Heart left ventricle (tissue), 16 donors: ENCODE results near the gene TIMM17B. TPM values are rescaled to one million over a fixed set of nuclear protein-coding genes. Genes with fewer than 3 reads are reported as not detected.
A peak's percentile ranks its signal among the peaks of the same experiment; 100 is the strongest.

ENCODE experiments used
- ATAC-seq, 4 donors: fragments of 200-7000 bp; cut with Tn5 transposase; one replicate each; pipeline ENCODE4 v1.9.1; 2020 to 2022; ENCODE audit warnings: moderate library complexity in 4 of 4, mild to moderate bottlenecking in 3 of 4, moderate number of reproducible peaks in 1 of 4
- DNase-seq, 5 donors: peaks; one replicate each; pipeline ENCODE4 v3.0.0-alpha.2; 2020
- H3K27ac ChIP-seq, 12 donors: fragments of 200-600 bp; sonication (generic) in 4 of 12; one replicate each; pipeline versions ENCODE4 v1.5.0 to v1.8.0; 2016 to 2022; ENCODE audit warnings: mild to moderate bottlenecking in 2 of 12
- H3K27me3 ChIP-seq, 9 donors: fragments of 200-600 bp; sonication (generic) in 2 of 9; one replicate each; pipeline versions ENCODE4 v1.5.1 to v1.8.0; 2016 to 2022; ENCODE audit warnings: mild to moderate bottlenecking in 3 of 9
- H3K36me3 ChIP-seq, 9 donors: fragments of 200-600 bp; sonication (generic) in 2 of 9; one replicate each; pipeline versions ENCODE4 v1.5.0 to v1.8.0; 2018 to 2022; ENCODE audit warnings: mild to moderate bottlenecking in 2 of 9
- H3K4me1 ChIP-seq, 12 donors: fragments of 200-600 bp; sonication (generic) in 4 of 12; one replicate each; pipeline versions ENCODE4 v1.5.0 to v1.8.0; 2016 to 2022; ENCODE audit warnings: mild to moderate bottlenecking in 3 of 12
- H3K4me3 ChIP-seq, 12 donors: fragments of 200-600 bp; sonication (generic) in 4 of 12; one replicate each; pipeline versions ENCODE4 v1.5.0 to v1.8.0; 2017 to 2022; ENCODE audit warnings: mild to moderate bottlenecking in 9 of 12, moderate library complexity in 4 of 12
- H3K9me3 ChIP-seq, 12 donors: fragments of 200-600 bp; sonication (generic) in 4 of 12; one replicate each; pipeline versions ENCODE4 v1.5.0 to v1.8.0; 2016 to 2022; ENCODE audit warnings: mild to moderate bottlenecking in 1 of 12
- CTCF ChIP-seq, 12 donors: fragments of 200-600 bp; sonication (generic) in 4 of 12; IDR thresholded peaks; one replicate each; pipeline versions ENCODE4 v1.5.0 to v1.8.0; 2018 to 2022; ENCODE audit warnings: antibody characterized with exemption in 12 of 12, mild to moderate bottlenecking in 5 of 12
- POLR2A ChIP-seq, 2 donors: fragments of 450-650 bp; IDR thresholded peaks; one replicate each; pipeline ENCODE4 v1.6.1; 2017; ENCODE audit warnings: antibody characterized with exemption in 2 of 2, mild to moderate bottlenecking in 2 of 2, moderate library complexity in 2 of 2
- WGBS, 4 donors: extraction: QIAGEN DNeasy Blood & Tissue Kit in 2 of 4; methylation state at CpG; one replicate each; pipeline versions ENCODE4 v1.1.5 to v1.1.7; 2013 to 2018; 5-methylcytosine and 5-hydroxymethylcytosine counted together
- intact Hi-C, 10 donors: fragments of 100-400 bp; cut with DNase I; formaldehyde crosslinking; loops; one replicate each; pipeline versions ENCODE4 v1.11.1 to v1.14.2; 2022
- polyA plus RNA-seq, 2 donors: library from polyadenylated mRNA; stranded (reverse); fragments of 200-250 nt; gene quantifications; one replicate each; pipeline ENCODE4 v1.2.3, GENCODE V29; 2013
- total RNA-seq, 9 donors: library from RNA; depleted of rRNA in 2 of 9; stranded (reverse); fragments of >200 nt in 2 of 9; fragmentation: NEBNext Ultra II Directional in 3 of 9; extraction: Animal tissue kit (Norgen Biotek cat#: 25700) in 3 of 9; gene quantifications; one replicate each; pipeline versions ENCODE4 v1.1.0 to v1.2.4, GENCODE V29; 2016 to 2023
- donor health status: ischemic (EF 13 %, LVEDD 7.1; RV severe dilation, severe dysfunction).
- donor health status: healthy with polysubstance abuse.
- donor health status: DM: no; HTN: yes; CAD: no.
- donor health status: DM: no; HTN: no; CAD: no.
- donor health status: ischemic (EF 25% LVEDD 6.9; RV normal size, moderate dysfunction).
- donor health status: ischemic (EF 25% LVEDD 5.7; RV mildly dilated, moderate dysfunction).
- donor health status: healthy.
- donor health status: DM: yes; HTN: yes; CAD: no.
- donor health status: ischemic (EF 35%, LVEDD 5.7; RV mildly dilated, moderate dysfunction).
- donor health status: nonischemic (EF 11% LVEDD 7.7; RV severe dilation, severe dysfunction).
- donor health status: DM: yes; HTN: yes; CAD: no.
- donor health status: PGD.
- donor health status: ischemic (EF 29% LVEDD 5.4; RV normal size, mild dysfunction).
- donor health status: nonischemic (EF 23%, LVEDD 6.1; RV moderate dilation, normal function).

The TIMM17B gene
- total and polyA plus RNA-seq, 11 donors: 57.1 to 91.0 (median 73.2) TPM

DNA sequence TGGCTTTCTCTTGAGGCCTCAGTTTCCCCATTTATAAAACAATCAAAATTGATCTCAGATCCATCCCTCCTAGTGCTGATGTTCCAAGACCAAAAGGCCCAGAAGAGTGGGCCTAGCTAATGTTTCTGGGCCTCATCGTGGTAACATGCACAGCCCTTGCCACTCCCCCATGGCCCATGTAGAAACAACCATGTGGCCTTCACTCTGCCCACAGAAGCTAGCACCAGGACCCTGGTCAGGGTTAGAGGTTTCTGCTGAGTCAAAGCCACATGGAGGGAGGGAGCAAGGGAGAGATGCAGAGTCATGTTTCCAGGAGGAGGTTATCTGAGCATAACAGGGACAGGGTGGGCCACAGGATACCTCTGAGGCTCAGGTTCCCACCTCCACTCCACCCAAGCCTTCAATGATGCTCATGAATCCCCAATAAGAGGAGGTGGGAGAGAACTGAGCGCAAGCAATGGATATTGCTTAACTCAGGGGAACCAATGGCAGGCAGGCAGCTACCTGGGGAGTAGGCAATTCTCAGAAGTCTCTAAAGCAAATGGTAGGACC, 42.9 kb upstream of the TIMM17B start:
- peaks cover 0 to 18% (median 9%) of the 10 kb centered on the region in 9 donors for H3K36me3 ChIP-seq
- DNase-seq (no peak), ATAC-seq (no peak)
- WGBS, 4 donors: 70 to 91% (median 84%) methylated on average over 2 of the region's 2 CpGs
- peaks cover 0 to 62% (median 9%) of the 10 kb centered on the region in 12 donors for H3K4me1 ChIP-seq
- H3K27ac ChIP-seq: peak overlapping the region in 1 of 12 donors; percentile 82
- no peak overlapping the region for H3K4me3 ChIP-seq
- H3K27me3 ChIP-seq: no peaks in the 10 kb centered on the region
- intact Hi-C loops: no loop called here
- no peak for TF ChIP-seq POLR2A (IDR thresholded peaks at IDR 0.05)
- TF ChIP-seq CTCF (IDR thresholded peaks at IDR 0.05): no peak
- H3K9me3 ChIP-seq: no peaks in the 10 kb centered on the region

DNA sequence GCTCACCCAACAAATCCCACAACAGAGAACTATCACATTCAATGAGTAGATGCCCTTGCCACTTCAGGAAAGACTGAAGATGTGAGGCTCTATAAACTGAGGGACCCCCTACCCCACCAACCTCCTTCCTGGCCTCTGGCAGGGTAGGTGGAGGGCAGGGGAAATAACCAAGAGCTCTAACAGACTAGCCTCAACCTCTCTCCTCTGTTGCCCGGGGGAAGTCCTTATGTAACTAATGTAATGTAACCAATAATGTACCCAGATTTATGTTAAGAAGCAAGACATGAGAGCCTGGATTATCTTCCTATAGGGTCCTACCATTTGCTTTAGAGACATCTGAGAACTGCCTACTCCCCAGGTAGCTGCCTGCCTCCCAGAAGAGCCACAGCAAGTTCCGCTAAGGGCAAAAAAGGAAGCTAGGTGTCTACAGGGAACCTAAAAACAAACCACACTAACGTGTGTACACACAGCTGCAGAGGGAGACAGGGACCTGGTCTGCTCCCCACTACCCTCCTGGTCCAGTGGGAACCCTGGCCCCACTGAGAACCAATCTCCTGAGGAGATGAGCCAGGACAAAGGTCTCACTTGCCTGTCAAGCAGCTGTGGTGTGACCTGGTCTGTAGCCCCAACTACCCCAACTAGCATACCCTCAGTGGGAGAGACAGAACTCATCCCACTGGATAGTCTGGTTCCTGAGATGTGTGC, 42.1 kb upstream of the TIMM17B start:
- H3K9me3 ChIP-seq: no peaks in the 10 kb centered on the region
- H3K36me3 ChIP-seq: peaks cover 0 to 22% (median 13%) of the 10 kb centered on the region in 9 donors
- intact Hi-C loops: no loop called here
- WGBS, 4 donors: 62 to 82% (median 74%) methylated on average over 3 of the region's 3 CpGs
- peak overlapping the region in 1 of 12 donors; percentile 82 for H3K27ac ChIP-seq
- no peak for TF ChIP-seq POLR2A (IDR thresholded peaks at IDR 0.05)
- no peak for TF ChIP-seq CTCF (IDR thresholded peaks at IDR 0.05)
- no peaks in the 10 kb centered on the region for H3K27me3 ChIP-seq
- H3K4me3 ChIP-seq: no peak overlapping the region
- H3K4me1 ChIP-seq: peaks cover 0 to 70% (median 8%) of the 10 kb centered on the region in 12 donors
- ATAC-seq (no peak), DNase-seq (no peak)

- no peak for TF ChIP-seq CTCF (IDR thresholded peaks at IDR 0.05)
- TF ChIP-seq POLR2A (IDR thresholded peaks at IDR 0.05): no peak
- H3K27me3 ChIP-seq: no peaks in the 10 kb centered on the region
- no peak overlapping the region for H3K4me3 ChIP-seq
- no peaks in the 10 kb centered on the region for H3K9me3 ChIP-seq
- peak overlapping the region in 1 of 12 donors; percentile 82 for H3K27ac ChIP-seq
- peaks cover 0 to 72% (median 8%) of the 10 kb centered on the region in 12 donors for H3K4me1 ChIP-seq
- no peak for DNase-seq
- WGBS, 4 donors: 77 to 88% (median 80%) methylated on average over 1 of the region's 1 CpG
- no peak for ATAC-seq
- intact Hi-C loops: no loop called here
- peaks cover 0 to 29% (median 21%) of the 10 kb centered on the region in 9 donors for H3K36me3 ChIP-seq
Measured at GRCh38 chrX:48938721-48939425, 41.3 kb upstream of the TIMM17B start.
